HepG2 (cell line): Measurements from ENCODE around the gene ZNF100. TPM values are rescaled to one million over a fixed set of nuclear protein-coding genes. Genes with fewer than 3 reads are reported as not detected.

Experiments
- AGO1 ChIP-seq: fragments of 200-400 bp; formaldehyde crosslinking; IDR thresholded peaks from 2 replicates; pipeline ENCODE4 v1.6.1; 2017; ENCODE audit warnings: mild to moderate bottlenecking, low read depth, low read length, moderate library complexity; ENCODE audit not compliant: poor library complexity, severe bottlenecking
- EEA1 ChIP-seq: sonication (generic); formaldehyde crosslinking; IDR thresholded peaks from 2 replicates; pipeline ENCODE4 v1.5.1; 2020; ENCODE audit warnings: mild to moderate bottlenecking, missing genetic modification reagents, borderline replicate concordance
- EED ChIP-seq: sonication (generic); formaldehyde crosslinking; IDR thresholded peaks from 2 replicates; pipeline ENCODE4 v1.5.0; 2020; ENCODE audit warnings: mild to moderate bottlenecking, missing genetic modification reagents
- EP300 ChIP-seq, 3 experiments: sonication (generic) in 1 of 3; formaldehyde crosslinking in 1 of 3; IDR thresholded peaks; 2 replicates each; pipeline versions ENCODE4 v1.5.1 to v1.6.1; 2011 to 2020; ENCODE audit warnings: low read depth in 2 of 3, low read length in 2 of 3, borderline replicate concordance in 1 of 3, improper control_type of control experiment in 1 of 3, mild to moderate bottlenecking in 1 of 3, missing genetic modification reagents in 1 of 3, moderate library complexity in 1 of 3
- POLR2AphosphoS5 ChIP-seq: IDR thresholded peaks from 2 replicates; pipeline ENCODE4 v1.6.1; 2012; ENCODE audit warnings: low read depth, low read length
- RBM39 ChIP-seq: fragments of 200-400 bp; formaldehyde crosslinking; IDR thresholded peaks from one replicate; pipeline ENCODE4 v1.6.1; 2018; ENCODE audit warnings: antibody characterized with exemption, mild to moderate bottlenecking, low read depth, low read length; ENCODE audit not compliant: poor library complexity, severe bottlenecking
- SMC3 ChIP-seq: IDR thresholded peaks from 2 replicates; pipeline ENCODE4 v1.6.1; 2011; ENCODE audit warnings: low read length, improper control_type of control experiment
- ZMYM3 ChIP-seq: sonication (generic); formaldehyde crosslinking; IDR thresholded peaks from 2 replicates; pipeline ENCODE4 v1.5.1; 2020; ENCODE audit warnings: mild to moderate bottlenecking, missing genetic modification reagents
- ZMYM4 ChIP-seq: sonication (generic); formaldehyde crosslinking; IDR thresholded peaks from 2 replicates; pipeline ENCODE4 v1.8.1; 2023; ENCODE audit warnings: mild to moderate bottlenecking, missing genetic modification reagents
- ZNF10 ChIP-seq: sonication (generic); formaldehyde crosslinking; IDR thresholded peaks from 2 replicates; pipeline ENCODE4 v1.4.0; 2020; ENCODE audit warnings: mild to moderate bottlenecking, low read depth, missing genetic modification reagents, borderline replicate concordance
- ZNF143 ChIP-seq: sonication (generic); formaldehyde crosslinking; IDR thresholded peaks from 2 replicates; pipeline ENCODE4 v1.4.0; 2020; ENCODE audit warnings: missing genetic modification reagents
- ZNF296 ChIP-seq: sonication (generic); formaldehyde crosslinking; conservative IDR thresholded peaks from 2 replicates; pipeline ENCODE4 v1.5.0; 2020; ENCODE audit warnings: mild to moderate bottlenecking, missing genetic modification reagents
- ZNF329 ChIP-seq: sonication (generic); formaldehyde crosslinking; IDR thresholded peaks from 2 replicates; pipeline ENCODE4 v1.9.0; 2021; ENCODE audit warnings: low read depth, mild to moderate bottlenecking, missing genetic modification reagents
- ZNF616 ChIP-seq: sonication (generic); formaldehyde crosslinking; IDR thresholded peaks from 2 replicates; pipeline ENCODE4 v1.5.0; 2020; ENCODE audit warnings: low read depth, mild to moderate bottlenecking, missing genetic modification reagents
- polyA plus RNA-seq, 8 experiments: library from polyadenylated mRNA; depleted of rRNA in 3 of 8; stranded (reverse) in 7 of 8; unstranded in 1 of 8; fragments of >200 nt; fragmentation: Illumina TruSeq in 4 of 8; extraction: Trizol in 4 of 8; gene quantifications; 2 replicates each; pipeline versions ENCODE4 v1.2.1 to v1.2.3, GENCODE V29; 2011 to 2016; ENCODE audit warnings: low read depth in 4 of 8, missing spikeins in 1 of 8, mixed read lengths in 1 of 8; ENCODE audit not compliant: insufficient read depth in 1 of 8
- total RNA-seq, 5 experiments: library from RNA; depleted of rRNA; stranded (reverse); fragments of >200 nt; fragmentation: Illumina TruSeq; extraction: Trizol; gene quantifications; 2 replicates each; pipeline ENCODE4 v1.2.3, GENCODE V29; 2016; ENCODE audit warnings: low read depth in 1 of 5
- TF ChIP-seq, protein P1 (sequence below): sonication (generic); formaldehyde crosslinking; IDR thresholded peaks from 2 replicates; pipeline ENCODE4 v1.4.0; 2020; ENCODE audit warnings: low read depth, missing genetic modification reagents
- TF ChIP-seq, protein P2 (sequence below): IDR thresholded peaks from 2 replicates; pipeline ENCODE4 v1.6.1; 2016

The ZNF100 gene
- total and polyA plus RNA-seq, 2 of the 13 experiments (the other 11 are each of a cell fraction or from before 2014, with no cell fraction given), result 2.5 to 11.4 TPM

DNA sequence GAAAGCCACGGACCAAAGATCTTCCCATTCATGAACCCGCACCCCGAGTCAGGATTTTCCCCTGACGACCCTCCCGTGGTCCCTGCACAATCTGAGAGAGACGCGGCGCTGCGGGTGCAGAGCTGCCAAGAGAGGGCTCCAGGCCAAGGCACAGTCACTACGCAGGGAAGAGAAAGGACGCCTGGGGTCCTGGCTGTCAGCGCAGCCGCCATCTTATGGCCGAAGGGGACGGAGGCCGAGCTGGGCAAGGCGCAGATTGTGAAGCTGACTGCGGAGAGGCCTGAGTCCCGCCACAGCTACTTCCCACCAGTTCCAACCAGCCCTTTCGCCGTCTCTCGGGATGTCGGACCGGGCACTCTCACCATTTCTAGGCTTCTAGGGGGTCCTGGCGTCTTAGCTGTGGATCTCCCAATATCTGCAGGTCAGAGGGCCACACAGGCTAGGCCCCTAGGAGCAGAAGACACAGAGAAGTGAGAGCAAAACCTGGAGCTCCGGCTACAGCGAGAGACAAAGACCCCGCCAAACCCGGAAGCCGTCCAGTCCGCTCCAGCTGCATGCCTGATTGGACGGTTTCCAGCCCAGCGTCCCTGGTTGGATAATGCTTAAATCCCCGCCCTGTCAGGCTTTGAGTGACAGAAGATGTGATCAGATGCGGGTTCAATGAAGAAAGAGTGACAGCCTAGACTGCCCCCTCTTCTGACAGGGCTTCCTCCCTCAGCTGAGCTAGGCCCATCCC is at the start of gene ZNF100 (continued):
- TF ChIP-seq, protein P1, sequence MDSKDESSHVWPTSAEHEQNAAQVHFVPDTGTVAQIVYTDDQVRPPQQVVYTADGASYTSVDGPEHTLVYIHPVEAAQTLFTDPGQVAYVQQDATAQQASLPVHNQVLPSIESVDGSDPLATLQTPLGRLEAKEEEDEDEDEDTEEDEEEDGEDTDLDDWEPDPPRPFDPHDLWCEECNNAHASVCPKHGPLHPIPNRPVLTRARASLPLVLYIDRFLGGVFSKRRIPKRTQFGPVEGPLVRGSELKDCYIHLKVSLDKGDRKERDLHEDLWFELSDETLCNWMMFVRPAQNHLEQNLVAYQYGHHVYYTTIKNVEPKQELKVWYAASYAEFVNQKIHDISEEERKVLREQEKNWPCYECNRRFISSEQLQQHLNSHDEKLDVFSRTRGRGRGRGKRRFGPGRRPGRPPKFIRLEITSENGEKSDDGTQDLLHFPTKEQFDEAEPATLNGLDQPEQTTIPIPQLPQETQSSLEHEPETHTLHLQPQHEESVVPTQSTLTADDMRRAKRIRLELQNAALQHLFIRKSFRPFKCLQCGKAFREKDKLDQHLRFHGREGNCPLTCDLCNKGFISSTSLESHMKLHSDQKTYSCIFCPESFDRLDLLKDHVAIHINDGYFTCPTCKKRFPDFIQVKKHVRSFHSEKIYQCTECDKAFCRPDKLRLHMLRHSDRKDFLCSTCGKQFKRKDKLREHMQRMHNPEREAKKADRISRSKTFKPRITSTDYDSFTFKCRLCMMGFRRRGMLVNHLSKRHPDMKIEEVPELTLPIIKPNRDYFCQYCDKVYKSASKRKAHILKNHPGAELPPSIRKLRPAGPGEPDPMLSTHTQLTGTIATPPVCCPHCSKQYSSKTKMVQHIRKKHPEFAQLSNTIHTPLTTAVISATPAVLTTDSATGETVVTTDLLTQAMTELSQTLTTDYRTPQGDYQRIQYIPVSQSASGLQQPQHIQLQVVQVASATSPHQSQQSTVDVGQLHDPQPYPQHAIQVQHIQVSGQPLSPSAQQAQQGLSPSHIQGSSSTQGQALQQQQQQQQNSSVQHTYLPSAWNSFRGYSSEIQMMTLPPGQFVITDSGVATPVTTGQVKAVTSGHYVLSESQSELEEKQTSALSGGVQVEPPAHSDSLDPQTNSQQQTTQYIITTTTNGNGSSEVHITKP (CRISPR knock-in tag), result no peak
- no peak for TF ChIP-seq ZNF616
- no peak for TF ChIP-seq ZNF329 (CRISPR knock-in tag)
- no peak for TF ChIP-seq ZNF143 (CRISPR knock-in tag)
- TF ChIP-seq AGO1, result peak; percentile 33
- TF ChIP-seq RBM39, result no peak
- TF ChIP-seq SMC3, result no peak
- TF ChIP-seq ZNF296 (CRISPR knock-in tag), result no peak
- TF ChIP-seq EP300 (IDR thresholded peaks at IDR 0.05; ENCODE audit: low read depth in 2 of 2, low read length in 2 of 2), result no peak
- no peak for TF ChIP-seq EP300 (CRISPR knock-in tag; IDR thresholded peaks at IDR 0.05; ENCODE audit: borderline replicate concordance)
- TF ChIP-seq ZMYM4, result peak; percentile 81
- TF ChIP-seq POLR2AphosphoS5, result peak; percentile 86
- TF ChIP-seq ZNF10 (CRISPR knock-in tag), result no peak
- TF ChIP-seq EED (CRISPR knock-in tag), result no peak
- no peak for TF ChIP-seq ZMYM3 (CRISPR knock-in tag)
- TF ChIP-seq, protein P2, sequence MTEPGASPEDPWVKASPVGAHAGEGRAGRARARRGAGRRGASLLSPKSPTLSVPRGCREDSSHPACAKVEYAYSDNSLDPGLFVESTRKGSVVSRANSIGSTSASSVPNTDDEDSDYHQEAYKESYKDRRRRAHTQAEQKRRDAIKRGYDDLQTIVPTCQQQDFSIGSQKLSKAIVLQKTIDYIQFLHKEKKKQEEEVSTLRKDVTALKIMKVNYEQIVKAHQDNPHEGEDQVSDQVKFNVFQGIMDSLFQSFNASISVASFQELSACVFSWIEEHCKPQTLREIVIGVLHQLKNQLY (CRISPR knock-in tag), result no peak
- TF ChIP-seq EEA1 (CRISPR knock-in tag), result no peak
